ENCODE measurements around the gene SLC47A2.
"Not testable (repeated sequence)": the region's sequence is repeated elsewhere in the genome, so short reads cannot be mapped to it uniquely, and the experiment has no call there.

Gene SLC47A2

DNA sequence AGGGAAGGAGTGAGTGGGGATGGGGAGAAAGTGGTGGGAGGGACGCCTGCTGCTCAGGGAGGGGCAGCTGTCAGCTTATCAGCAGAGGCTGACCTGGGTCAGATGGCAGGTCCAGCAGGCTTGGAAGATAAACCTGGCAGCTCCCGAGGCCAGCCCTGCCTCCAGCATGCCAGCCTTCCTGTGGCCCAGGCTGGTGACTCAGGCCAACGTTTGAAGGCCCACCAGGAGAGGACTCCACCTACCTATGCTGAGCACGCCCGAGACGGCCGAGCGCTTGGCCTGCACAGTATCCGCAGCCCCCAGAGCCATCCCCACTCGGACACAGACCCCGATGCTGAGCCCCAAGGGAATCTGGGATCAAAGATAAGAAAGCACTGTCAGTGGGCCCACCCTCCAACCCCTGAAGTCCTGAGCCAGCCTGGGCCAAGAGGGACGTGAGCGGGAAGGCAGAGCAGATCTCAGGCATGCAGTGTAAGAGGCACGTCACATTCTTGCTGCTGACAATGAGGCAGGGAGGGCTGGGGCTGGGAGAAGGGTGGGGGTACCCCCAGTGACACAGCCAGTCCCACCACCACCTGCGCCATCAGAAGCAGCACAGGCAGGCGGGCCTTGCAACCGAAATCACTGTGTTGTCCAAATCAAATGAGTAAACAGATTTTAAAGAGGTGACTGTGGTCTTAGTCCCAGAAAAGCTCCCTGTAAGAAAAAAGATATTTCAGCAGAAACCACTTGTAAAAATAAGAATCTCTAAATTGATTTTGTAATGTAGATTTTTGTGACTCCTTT is 12.4 kb downstream of the SLC47A2 start:
- H3K4me3 ChIP-seq (ENCODE audit: low read depth, low read length): no peak overlapping the region
- TF ChIP-seq, protein P1, sequence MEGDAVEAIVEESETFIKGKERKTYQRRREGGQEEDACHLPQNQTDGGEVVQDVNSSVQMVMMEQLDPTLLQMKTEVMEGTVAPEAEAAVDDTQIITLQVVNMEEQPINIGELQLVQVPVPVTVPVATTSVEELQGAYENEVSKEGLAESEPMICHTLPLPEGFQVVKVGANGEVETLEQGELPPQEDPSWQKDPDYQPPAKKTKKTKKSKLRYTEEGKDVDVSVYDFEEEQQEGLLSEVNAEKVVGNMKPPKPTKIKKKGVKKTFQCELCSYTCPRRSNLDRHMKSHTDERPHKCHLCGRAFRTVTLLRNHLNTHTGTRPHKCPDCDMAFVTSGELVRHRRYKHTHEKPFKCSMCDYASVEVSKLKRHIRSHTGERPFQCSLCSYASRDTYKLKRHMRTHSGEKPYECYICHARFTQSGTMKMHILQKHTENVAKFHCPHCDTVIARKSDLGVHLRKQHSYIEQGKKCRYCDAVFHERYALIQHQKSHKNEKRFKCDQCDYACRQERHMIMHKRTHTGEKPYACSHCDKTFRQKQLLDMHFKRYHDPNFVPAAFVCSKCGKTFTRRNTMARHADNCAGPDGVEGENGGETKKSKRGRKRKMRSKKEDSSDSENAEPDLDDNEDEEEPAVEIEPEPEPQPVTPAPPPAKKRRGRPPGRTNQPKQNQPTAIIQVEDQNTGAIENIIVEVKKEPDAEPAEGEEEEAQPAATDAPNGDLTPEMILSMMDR (IDR thresholded peaks at IDR 0.05; ENCODE audit: insufficient read depth, low read depth, low read length, missing control alignments): no peak
- no peak for DNase-seq (ENCODE audit: low read depth)

DNA sequence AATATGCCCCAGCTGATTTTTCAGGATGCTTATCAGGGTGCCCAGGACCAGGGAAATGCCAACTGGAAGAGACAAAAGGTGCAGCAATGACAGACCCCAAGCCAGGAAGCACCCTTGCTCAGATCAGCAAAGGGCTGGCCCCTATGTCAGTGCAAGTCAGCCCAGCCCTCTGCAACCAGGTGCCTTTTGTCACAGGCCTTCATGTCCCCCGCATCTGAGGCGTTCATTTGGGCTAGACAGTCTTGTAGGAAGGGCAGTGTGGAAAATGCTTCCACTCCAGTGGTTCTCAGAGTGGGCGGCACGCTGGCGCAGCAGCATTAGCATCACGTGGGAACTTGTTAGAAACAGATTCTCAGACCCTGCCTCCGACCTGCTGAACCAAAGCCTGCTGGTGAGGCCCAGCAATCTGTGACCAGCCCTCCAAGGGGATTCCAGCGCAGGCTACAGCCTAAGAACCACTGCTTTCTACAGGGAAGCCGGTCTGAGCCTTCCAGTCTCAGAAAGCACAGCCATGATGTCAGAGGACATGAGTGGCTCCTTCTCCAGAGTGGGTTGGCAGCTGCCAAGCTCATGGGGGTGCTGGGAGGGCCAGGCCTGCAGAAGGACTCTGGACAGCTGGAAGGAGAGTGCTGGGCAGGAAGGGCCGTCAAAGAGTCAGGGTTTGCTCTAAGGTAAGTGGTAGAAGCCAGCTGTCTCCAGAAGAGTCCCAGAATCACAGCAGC is 13.1 kb downstream of the SLC47A2 start:
- TF ChIP-seq, protein P1 (IDR thresholded peaks at IDR 0.05; ENCODE audit: insufficient read depth, low read depth, low read length, missing control alignments): no peak
- DNase-seq (ENCODE audit: low read depth): no peak
- H3K4me3 ChIP-seq (ENCODE audit: low read depth, low read length): no peak overlapping the region

DNA sequence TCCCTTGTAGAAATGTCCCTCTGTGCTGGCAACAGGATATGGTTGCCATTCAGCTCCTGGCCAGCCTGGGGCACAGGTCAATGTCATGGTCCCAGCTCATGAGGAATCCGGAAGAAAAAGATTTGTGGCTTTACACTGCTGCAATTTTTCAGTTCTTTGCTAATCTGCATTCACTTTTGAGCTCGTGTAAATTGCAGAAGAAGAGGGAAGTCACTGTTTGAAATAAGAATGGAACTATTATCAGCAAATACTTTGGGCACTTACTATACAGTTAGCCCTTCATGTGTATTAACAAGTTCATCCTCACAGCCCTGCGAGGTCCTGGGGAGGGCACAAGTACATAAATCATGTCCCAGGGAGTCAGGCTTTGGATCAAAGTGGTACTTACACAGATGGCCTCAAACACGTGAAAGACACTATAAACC is 14.2 kb downstream of the SLC47A2 start:
- DNase-seq (ENCODE audit: low read depth): no peak
- H3K4me3 ChIP-seq (ENCODE audit: low read depth, low read length): no peak overlapping the region
- TF ChIP-seq, protein P1 (IDR thresholded peaks at IDR 0.05; ENCODE audit: insufficient read depth, low read depth, low read length, missing control alignments): no peak

DNA sequence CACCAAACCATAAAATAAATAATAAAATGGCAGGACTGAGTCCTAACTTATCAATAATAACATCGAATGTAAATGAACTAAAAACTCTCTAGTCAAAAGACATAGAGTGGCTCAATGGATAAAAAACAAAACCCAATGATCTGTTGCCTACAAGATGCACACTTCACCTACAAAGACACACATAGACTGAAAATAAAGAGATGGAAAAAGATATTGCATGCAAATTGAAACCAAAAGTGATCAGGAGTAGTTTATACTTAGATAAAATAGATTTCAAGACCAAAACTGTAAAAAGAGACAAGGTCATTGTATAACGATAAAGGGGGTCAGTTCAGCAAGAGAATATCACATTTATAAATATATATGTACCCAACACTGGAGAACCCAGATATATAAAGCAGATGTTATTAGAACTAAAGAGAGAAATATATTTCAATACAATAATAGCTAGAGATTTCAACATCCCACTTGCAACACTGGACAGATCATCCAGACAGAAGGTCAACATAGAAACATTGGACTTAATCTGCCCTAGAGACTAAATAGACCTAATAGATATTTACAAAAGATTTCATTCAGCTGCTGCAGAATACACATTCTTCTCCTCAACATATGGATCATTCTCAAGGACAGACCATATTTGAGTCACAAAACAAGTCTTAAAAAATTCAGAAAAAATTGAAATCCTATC is 29.8 kb downstream of the SLC47A2 start:
- no peak for DNase-seq (ENCODE audit: low read depth)
- TF ChIP-seq, protein P1 (IDR thresholded peaks at IDR 0.05; ENCODE audit: insufficient read depth, low read depth, low read length, missing control alignments): no peak
- H3K4me3 ChIP-seq (ENCODE audit: low read depth, low read length): no peak overlapping the region

DNA sequence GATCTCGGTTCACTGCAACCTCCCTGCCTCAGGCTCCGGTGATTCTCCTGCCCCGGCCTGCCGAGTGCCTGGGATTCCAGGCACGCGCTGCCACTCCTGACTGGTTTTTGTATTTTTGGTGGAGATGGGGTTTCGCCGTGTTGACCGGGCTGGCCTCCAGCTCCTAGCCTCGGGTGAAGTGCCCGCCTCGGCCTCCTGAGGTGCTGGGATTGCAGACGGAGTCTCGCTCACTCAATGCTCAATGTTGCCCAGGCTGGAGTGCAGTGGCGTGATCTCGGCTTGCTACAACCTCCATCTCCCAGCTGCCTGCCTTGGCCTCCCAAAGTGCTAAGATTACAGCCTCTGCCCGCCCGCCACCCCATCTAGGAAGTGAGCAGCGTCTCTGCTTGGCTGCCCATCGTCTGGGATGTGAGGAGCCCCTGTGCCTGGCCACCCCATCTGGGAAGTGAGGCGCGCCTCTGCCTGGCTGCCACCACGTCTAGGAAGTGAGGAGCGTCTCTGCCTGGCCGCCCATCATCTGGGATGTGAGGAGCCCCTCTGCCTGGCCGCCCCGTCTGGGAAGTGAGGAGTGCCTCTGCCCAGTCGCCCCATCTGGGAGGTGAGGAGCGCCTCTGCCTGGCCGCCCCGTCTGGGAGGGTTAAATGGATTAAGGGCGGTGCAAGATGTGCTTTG is 31.3 kb downstream of the SLC47A2 start:
- DNase-seq (ENCODE audit: low read depth); H3K4me3 ChIP-seq (ENCODE audit: low read depth, low read length): not testable (repeated sequence)

DNA sequence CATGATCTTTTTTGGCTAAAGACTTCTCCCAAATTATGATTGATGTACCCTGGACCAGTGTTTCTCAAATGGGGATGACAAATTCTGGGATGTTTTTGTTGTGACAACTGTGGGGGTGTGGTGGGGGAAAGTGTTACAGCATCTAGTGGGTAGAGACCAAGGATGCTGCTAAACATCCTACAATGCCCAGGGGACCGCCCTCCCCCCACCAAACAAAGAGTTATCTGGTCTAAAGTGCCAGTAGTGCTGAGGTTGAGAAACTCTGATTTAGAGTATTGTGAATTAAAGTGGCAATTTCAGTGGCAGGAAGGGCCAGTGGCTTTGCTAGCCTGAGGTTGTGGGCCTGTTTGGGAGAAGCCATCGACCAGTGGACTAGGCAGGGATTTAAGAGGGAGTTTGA is 33.3 kb downstream of the SLC47A2 start:
- DNase-seq (ENCODE audit: low read depth): no peak
- TF ChIP-seq, protein P1 (IDR thresholded peaks at IDR 0.05; ENCODE audit: insufficient read depth, low read depth, low read length, missing control alignments): no peak
- H3K4me3 ChIP-seq (ENCODE audit: low read depth, low read length): no peak overlapping the region
